Loucy (cell line): ENCODE measurements around the gene LRRC42.

Experiments used
- CTCF ChIP-seq: fragments of 200-600 bp; sonication (generic); conservative IDR thresholded peaks from 2 replicates; pipeline ENCODE4 v1.5.1; 2014; ENCODE audit warnings: mild to moderate bottlenecking, antibody characterized with exemption, low read length
- EZH2phosphoT487 ChIP-seq: fragments of 200-600 bp; IDR thresholded peaks from 2 replicates; pipeline ENCODE4 v1.6.1; 2018; ENCODE audit warnings: antibody characterized with exemption, mild to moderate bottlenecking, moderate library complexity, borderline replicate concordance

- TF ChIP-seq CTCF (no peak), EZH2phosphoT487 (no peak)
Measured at GRCh38 chr1:54007613-54008012, 61.5 kb downstream of the LRRC42 start.
